OCI-LY1 (cell line): ENCODE results near the gene KY.

Experiments used
- H2AFZ ChIP-seq: fragments of 200-600 bp; sonication (generic), shearing (Covaris generic); 2 replicates; pipeline ENCODE4 v1.6.0; 2014; ENCODE audit warnings: antibody characterized with exemption, mild to moderate bottlenecking, low read length
- H3F3A ChIP-seq: fragments of 200-600 bp; sonication (generic), shearing (Covaris generic); 2 replicates; pipeline ENCODE4 v1.6.0; 2014; ENCODE audit warnings: mild to moderate bottlenecking, antibody characterized with exemption, low read length, moderate library complexity; ENCODE audit not compliant: insufficient read depth
- H3K27ac ChIP-seq: fragments of 200-600 bp; sonication (generic); 2 replicates; pipeline ENCODE4 v1.5.1; 2014; ENCODE audit warnings: low read length, mixed run types, mild to moderate bottlenecking, low read depth; ENCODE audit not compliant: poor library complexity, severe bottlenecking
- H3K27me3 ChIP-seq: fragments of 200-600 bp; sonication (generic); 2 replicates; pipeline ENCODE4 v1.6.0; 2014; ENCODE audit warnings: antibody characterized with exemption, mild to moderate bottlenecking, low read length, moderate library complexity; ENCODE audit not compliant: insufficient read depth
- H3K36me3 ChIP-seq: fragments of 200-600 bp; sonication (generic); 2 replicates; pipeline ENCODE4 v1.6.1; 2014; ENCODE audit warnings: mild to moderate bottlenecking, antibody characterized with exemption, low read length, moderate library complexity, mixed read lengths; ENCODE audit not compliant: insufficient read depth
- H3K4me1 ChIP-seq: fragments of 200-600 bp; sonication (generic); 2 replicates; pipeline ENCODE4 v1.5.1; 2014; ENCODE audit warnings: mild to moderate bottlenecking, low read length, moderate library complexity; ENCODE audit not compliant: insufficient read depth, severe bottlenecking
- H3K4me2 ChIP-seq: fragments of 200-600 bp; sonication (generic), shearing (Covaris generic); 2 replicates; pipeline ENCODE4 v1.6.1; 2014; ENCODE audit warnings: low read length
- H3K4me3 ChIP-seq: fragments of 200-600 bp; sonication (generic); 2 replicates; pipeline ENCODE4 v1.5.1; 2014; ENCODE audit warnings: low read length, low read depth, mild to moderate bottlenecking, mixed read lengths; ENCODE audit not compliant: poor library complexity, severe bottlenecking
- H3K79me2 ChIP-seq: fragments of 200-600 bp; shearing (Covaris generic); 2 replicates; pipeline ENCODE4 v1.6.1; 2016; ENCODE audit warnings: mixed run types, low read length, mixed read lengths; ENCODE audit not compliant: insufficient read depth
- H3K9ac ChIP-seq: fragments of 200-600 bp; sonication (generic), shearing (Covaris generic); 2 replicates; pipeline ENCODE4 v1.6.1; 2014; ENCODE audit warnings: mild to moderate bottlenecking, low read length, mixed read lengths
- H3K9me2 ChIP-seq: fragments of 200-600 bp; sonication (generic), shearing (Covaris generic); 2 replicates; pipeline ENCODE4 v1.6.1; 2014; ENCODE audit warnings: low read depth, mild to moderate bottlenecking, low read length, mixed read lengths
- H3K9me3 ChIP-seq: fragments of 200-600 bp; shearing (Covaris generic); 2 replicates; pipeline ENCODE4 v1.6.1; 2014; ENCODE audit warnings: low read length, mixed read lengths
- H4K20me1 ChIP-seq: fragments of 200-600 bp; sonication (generic), shearing (Covaris generic); 2 replicates; pipeline ENCODE4 v1.6.0; 2016; ENCODE audit warnings: mild to moderate bottlenecking, low read length; ENCODE audit not compliant: insufficient read depth
- CTCF ChIP-seq: fragments of 200-600 bp; sonication (generic), shearing (Covaris generic); IDR thresholded peaks from 2 replicates; pipeline ENCODE4 v1.5.1; 2017; ENCODE audit warnings: mild to moderate bottlenecking, antibody characterized with exemption, low read length, moderate library complexity, mixed read lengths
- EZH2 ChIP-seq: fragments of 200-600 bp; sonication (generic), shearing (Covaris generic); IDR thresholded peaks from 2 replicates; pipeline ENCODE4 v1.8.0; 2017; ENCODE audit warnings: borderline replicate concordance, mixed run types, mild to moderate bottlenecking, antibody characterized with exemption, low read length, moderate library complexity, mixed read lengths

The KY gene

GRCh38 chr3:134647902-134648760, 2.7 kb downstream of the KY start:
- H3F3A ChIP-seq, result no peaks in the 10 kb centered on the region
- H4K20me1 ChIP-seq, result no peaks in the 10 kb centered on the region
- H3K9ac ChIP-seq, result no peak overlapping the region
- no peaks in the 10 kb centered on the region for H3K79me2 ChIP-seq
- H3K4me2 ChIP-seq, result no peak overlapping the region
- H3K4me1 ChIP-seq, result no peaks in the 10 kb centered on the region
- no peak for TF ChIP-seq CTCF
- no peak for TF ChIP-seq EZH2
- no peaks in the 10 kb centered on the region for H3K36me3 ChIP-seq
- no peaks in the 10 kb centered on the region for H3K27me3 ChIP-seq
- H3K9me3 ChIP-seq, result no peaks in the 10 kb centered on the region
- H3K9me2 ChIP-seq, result no peaks in the 10 kb centered on the region
- no peak overlapping the region for H3K27ac ChIP-seq
- no peak overlapping the region for H3K4me3 ChIP-seq
- H2AFZ ChIP-seq, result no peak overlapping the region

GRCh38 chr3:134646086-134646485, 4.7 kb downstream of the KY start:
- Histone ChIP-seq H3K9me2 (no peaks in the 10 kb centered on the region), H3K4me1 (no peaks in the 10 kb centered on the region), H3K27me3 (no peaks in the 10 kb centered on the region), H3K9me3 (no peaks in the 10 kb centered on the region), H2AFZ (no peak overlapping the region), H4K20me1 (no peaks in the 10 kb centered on the region), H3K36me3 (no peaks in the 10 kb centered on the region), H3K4me2 (no peak overlapping the region), H3F3A (no peaks in the 10 kb centered on the region), H3K27ac (no peak overlapping the region), H3K4me3 (no peak overlapping the region), H3K79me2 (no peaks in the 10 kb centered on the region), H3K9ac (no peak overlapping the region)
- no peak for TF ChIP-seq EZH2
- TF ChIP-seq CTCF, result no peak

- no peaks in the 10 kb centered on the region for H3K9me2 ChIP-seq
- no peaks in the 10 kb centered on the region for H3K4me1 ChIP-seq
- H3K9ac ChIP-seq, result no peak overlapping the region
- no peaks in the 10 kb centered on the region for H4K20me1 ChIP-seq
- H3K4me3 ChIP-seq, result no peak overlapping the region
- H3K9me3 ChIP-seq, result no peaks in the 10 kb centered on the region
- H3K27ac ChIP-seq, result no peak overlapping the region
- H2AFZ ChIP-seq, result no peak overlapping the region
- no peaks in the 10 kb centered on the region for H3K27me3 ChIP-seq
- no peaks in the 10 kb centered on the region for H3K36me3 ChIP-seq
- H3K79me2 ChIP-seq, result no peaks in the 10 kb centered on the region
- H3F3A ChIP-seq, result no peaks in the 10 kb centered on the region
- no peak overlapping the region for H3K4me2 ChIP-seq
- TF ChIP-seq EZH2 (no peak), CTCF (no peak)
Measured at GRCh38 chr3:134645515-134645914, 5.3 kb downstream of the KY start.
